Endothelial cell of umbilical vein (primary cell): ENCODE data around the gene TNIK. TPM values are rescaled to one million over a fixed set of nuclear protein-coding genes. Genes with fewer than 3 reads are reported as not detected.
A peak's percentile ranks its signal among the peaks of the same experiment; 100 is the strongest.

ENCODE experiments used
- BruUV-seq: library from RNA; stranded (reverse); fragments of 400-500 nt; replicated peaks from 2 replicates; lab custom pipeline; 2021; lab: Mats Ljungman, UMichigan
- CTCF ChIA-PET: fragments of 300-600, 350-600 bp; sonication (Branson Sonifier 250); formaldehyde crosslinking; loops from one replicate; lab custom pipeline; 2021; ENCODE audit warnings: antibody characterized with exemption, inconsistent platforms; lab: Charles Lee
- POLR2A ChIA-PET: fragments of 300-600, 350-600 bp; sonication (Branson Sonifier 250); formaldehyde crosslinking; loops from one replicate; lab custom pipeline; 2021; ENCODE audit warnings: antibody characterized with exemption, inconsistent platforms; lab: Charles Lee
- DNase-seq: peaks from one replicate; pipeline ENCODE4 v3.0.0-alpha.2; 2011; ENCODE audit warnings: low read depth, low spot score
- FAIRE-seq: peaks from 2 replicates; lab custom pipeline; 2011; peaks lifted over from hg19 to GRCh38; lab: Jason Lieb, UNC
- H2AFZ ChIP-seq: 2 replicates; pipeline ENCODE4 v1.6.0; 2012; ENCODE audit warnings: low read depth, low read length, control low read depth, inconsistent platforms
- H3K27ac ChIP-seq: 2 replicates; pipeline ENCODE4 v1.5.1; 2011; ENCODE audit warnings: low read depth, mild to moderate bottlenecking, control low read depth, low read length, moderate library complexity; ENCODE audit not compliant: insufficient read depth
- H3K27me3 ChIP-seq, 2 experiments: 2 replicates each; pipeline versions ENCODE4 v1.6.0 to v1.6.1; 2011; ENCODE audit warnings: low read length in 2 of 2, mixed read lengths in 1 of 2; ENCODE audit not compliant: control insufficient read depth in 2 of 2, insufficient read depth in 2 of 2
- H3K36me3 ChIP-seq, 2 experiments: 2 replicates in 1 of 2; 3 replicates in 1 of 2; pipeline ENCODE4 v1.5.1; 2011; ENCODE audit warnings: low read length in 2 of 2, mild to moderate bottlenecking in 1 of 2, moderate library complexity in 1 of 2; ENCODE audit not compliant: control insufficient read depth in 2 of 2, insufficient read depth in 2 of 2; ENCODE audit errors: extremely low read depth in 1 of 2
- H3K4me1 ChIP-seq: 3 replicates; pipeline ENCODE4 v1.5.1; 2011; ENCODE audit warnings: mild to moderate bottlenecking, low read length; ENCODE audit not compliant: control insufficient read depth, insufficient read depth; ENCODE audit errors: extremely low read depth
- H3K4me2 ChIP-seq: 2 replicates; pipeline ENCODE4 v1.6.1; 2011; ENCODE audit warnings: low read length, control low read depth, mixed read lengths; ENCODE audit not compliant: insufficient read depth
- H3K4me3 ChIP-seq, 3 experiments: fragments of 200-600 bp in 1 of 3; sonication (generic), shearing (Covaris generic) in 1 of 3; replicated peaks in 1 of 3; 2 replicates each; pipeline ENCODE4 v1.5.1; 2011 to 2016; ENCODE audit warnings: control low read depth in 3 of 3, low read length in 3 of 3, mild to moderate bottlenecking in 2 of 3, inconsistent platforms in 1 of 3, low read depth in 1 of 3, moderate library complexity in 1 of 3; ENCODE audit not compliant: insufficient read depth in 1 of 3
- H3K79me2 ChIP-seq: 2 replicates; pipeline ENCODE4 v1.6.0; 2012; ENCODE audit warnings: low read length, inconsistent platforms; ENCODE audit not compliant: control insufficient read depth, insufficient read depth
- H3K9ac ChIP-seq: replicated peaks from 2 replicates; pipeline ENCODE3; 2011; ENCODE audit warnings: low read length, control low read depth; ENCODE audit not compliant: insufficient read depth; ENCODE audit errors: extremely low read depth
- H3K9me1 ChIP-seq: replicated peaks from 3 replicates; pipeline ENCODE4 v1.6.0; 2011; ENCODE audit warnings: mild to moderate bottlenecking, low read length; ENCODE audit not compliant: control insufficient read depth, insufficient read depth; ENCODE audit errors: extremely low read depth
- H3K9me3 ChIP-seq: replicated peaks from 2 replicates; pipeline ENCODE4 v1.5.1; 2012; ENCODE audit warnings: low read length, inconsistent platforms; ENCODE audit not compliant: control insufficient read depth, insufficient read depth
- H4K20me1 ChIP-seq: replicated peaks from 2 replicates; pipeline ENCODE3; 2011; ENCODE audit warnings: mild to moderate bottlenecking, low read length; ENCODE audit not compliant: control insufficient read depth, insufficient read depth; ENCODE audit errors: extremely low read depth
- CTCF ChIP-seq, 2 donors: IDR thresholded peaks; 1 replicate in 1 of 2; 2 replicates in 1 of 2; pipeline ENCODE4 v1.5.1; 2011; ENCODE audit warnings: low read length in 2 of 2, mild to moderate bottlenecking in 2 of 2, moderate library complexity in 2 of 2, control low read depth in 1 of 2, inconsistent platforms in 1 of 2, low read depth in 1 of 2; ENCODE audit not compliant: insufficient read depth in 1 of 2; ENCODE audit errors: extremely low read depth in 1 of 2
- EZH2 ChIP-seq: IDR thresholded peaks from 2 replicates; pipeline ENCODE4 v1.6.1; 2012; ENCODE audit warnings: borderline replicate concordance, low read depth, mild to moderate bottlenecking, moderate library complexity, low read length, inconsistent platforms; ENCODE audit not compliant: severe bottlenecking
- FOS ChIP-seq: IDR thresholded peaks from 2 replicates; pipeline ENCODE4 v1.6.1; 2011; ENCODE audit warnings: mild to moderate bottlenecking, low read length, moderate library complexity, borderline replicate concordance; ENCODE audit not compliant: insufficient read depth
- JUN ChIP-seq: IDR thresholded peaks from 2 replicates; pipeline ENCODE4 v1.6.1; 2011; ENCODE audit warnings: borderline replicate concordance, low read depth; ENCODE audit not compliant: insufficient read length, insufficient read depth
- MYC ChIP-seq: IDR thresholded peaks from one replicate; pipeline ENCODE4 v1.6.1; 2011; ENCODE audit warnings: mild to moderate bottlenecking, low read depth, low read length
- POLR2A ChIP-seq: IDR thresholded peaks from 2 replicates; pipeline ENCODE4 v1.6.1; 2012; ENCODE audit warnings: low read depth, mild to moderate bottlenecking, control low read depth, low read length
- dilution Hi-C: fragments of 300-500 bp; cut with MboI; formaldehyde crosslinking; loops from one replicate; pipeline ENCODE4 v1.15.0; 2019; ENCODE audit warnings: low sequenced_read_pairs; ENCODE audit not compliant: extremely low pct_ligation_motif_present
- intact Hi-C: fragments of 100-400 bp; cut with micrococcal nuclease; formaldehyde crosslinking; loops from one replicate; pipeline ENCODE4 v1.10.0; 2022
- polyA plus RNA-seq, 4 experiments: library from polyadenylated mRNA; depleted of rRNA in 3 of 4; stranded (reverse) in 3 of 4; unstranded in 1 of 4; fragments of >200 nt; gene quantifications; 2 replicates each; pipeline versions ENCODE4 v1.2.1 to v1.2.3, GENCODE V29; 2011 to 2012; ENCODE audit warnings: missing spikeins in 1 of 4
- total RNA-seq: library from RNA; stranded (reverse); gene quantifications from 2 replicates; pipeline ENCODE4 v1.2.3, GENCODE V29; 2021
- TF ChIP-seq, protein P1 (sequence below): IDR thresholded peaks from 2 replicates; pipeline ENCODE4 v1.6.1; 2011; ENCODE audit not compliant: insufficient read depth, insufficient read length

TNIK gene
- total and polyA plus RNA-seq, 2 donors (not counting 3 experiments of a cell fraction or from before 2014, with no cell fraction given): 10.9 to 39.7 TPM

DNA sequence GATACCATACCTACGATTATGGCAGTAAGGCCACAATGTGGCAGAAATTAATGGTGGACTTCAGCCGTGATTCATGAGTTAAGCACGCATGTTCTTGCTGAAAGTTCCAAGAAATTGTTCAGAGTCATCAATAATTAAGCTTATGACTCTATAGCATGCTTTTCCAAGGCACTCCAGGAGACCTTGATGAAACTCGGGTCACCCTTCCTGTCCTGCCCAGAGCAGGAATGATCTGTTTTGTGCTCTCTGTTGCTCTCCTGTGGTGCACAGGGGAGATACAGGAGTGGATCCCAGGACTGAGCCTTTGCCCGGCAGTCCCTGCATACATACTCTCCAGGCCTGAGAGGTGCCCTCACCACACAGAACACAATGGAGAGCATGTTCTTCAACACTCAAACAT, 292.1 kb downstream of the TNIK start:
- CTCF ChIA-PET: interaction anchor here (1.0 to 1.3 kb wide), 3 partner anchors 13 to 294 kb away, joined by 3 to 4 read pairs (median 3); no protein-coding TSS in a partner anchor
- Histone ChIP-seq H3K79me2 (no peaks in the 10 kb centered on the region), H3K4me2 (no peak overlapping the region), H2AFZ (no peak overlapping the region), H3K27ac (no peak overlapping the region), H3K9ac (no peak overlapping the region), H3K9me3 (no peaks in the 10 kb centered on the region), H3K4me3 (no peak overlapping the region), H3K4me1 (no peaks in the 10 kb centered on the region), H3K36me3 (peaks cover 2% of the 10 kb centered on the region in 2 experiments), H3K27me3 (no peaks in the 10 kb centered on the region), H3K9me1 (no peaks in the 10 kb centered on the region), H4K20me1 (no peaks in the 10 kb centered on the region)
- TF ChIP-seq MYC: no peak
- no peak for TF ChIP-seq POLR2A
- TF ChIP-seq EZH2: no peak
- peak in 1 of 2 donors; percentile 10 for TF ChIP-seq CTCF (IDR thresholded peaks at IDR 0.05; ENCODE audit: extremely low read depth in 1 of 2, insufficient read depth in 1 of 2, low read depth in 1 of 2, low read length in 2 of 2)
- TF ChIP-seq, protein P1, sequence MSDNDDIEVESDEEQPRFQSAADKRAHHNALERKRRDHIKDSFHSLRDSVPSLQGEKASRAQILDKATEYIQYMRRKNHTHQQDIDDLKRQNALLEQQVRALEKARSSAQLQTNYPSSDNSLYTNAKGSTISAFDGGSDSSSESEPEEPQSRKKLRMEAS: no peak
- TF ChIP-seq JUN: no peak
- no peak for TF ChIP-seq FOS
- DNase-seq (no peak), FAIRE-seq (no peak)
- intact Hi-C loops (no loop called here), dilution Hi-C loops (no loop called here)
- no TSS peak for BruUV-seq
- POLR2A ChIA-PET: no interaction called here
